GM18499 (cell line): ENCODE data around the gene TUBA4A.
"Not testable (repeated sequence)": the region's sequence is repeated elsewhere in the genome, so short reads cannot be mapped to it uniquely, and the experiment has no call there.

ENCODE experiments used
- ATAC-seq: cut with Tn5 transposase; IDR thresholded peaks from one replicate; pipeline ENCODE4 v1.9.1; 2021; ENCODE audit warnings: moderate number of reproducible peaks; ENCODE audit not compliant: insufficient read depth, unreplicated experiment

The TUBA4A gene

GRCh38 chr2:219287116-219287440 is 33.4 kb upstream of the TUBA4A start:
- not testable (repeated sequence) for ATAC-seq

GRCh38 chr2:219286436-219287115 is 32.9 kb upstream of the TUBA4A start:
- ATAC-seq = no peak

GRCh38 chr2:219285894-219286425 is 32.2 kb upstream of the TUBA4A start:
- ATAC-seq = no peak

- no peak for ATAC-seq
These were observed 31.6 kb upstream of the TUBA4A start for GRCh38 chr2:219285373-219285735.

- ATAC-seq = no peak
These were observed 31.0 kb upstream of the TUBA4A start for GRCh38 chr2:219284501-219285372.

- ATAC-seq = no peak
These were observed 29.3 kb upstream of the TUBA4A start for GRCh38 chr2:219282943-219283581.

- no peak for ATAC-seq
These were observed 28.7 kb upstream of the TUBA4A start for GRCh38 chr2:219282375-219282774.

GRCh38 chr2:219281588-219281987 is 27.9 kb upstream of the TUBA4A start:
- no peak for ATAC-seq

- ATAC-seq = no peak
These were observed 26.9 kb upstream of the TUBA4A start for GRCh38 chr2:219280651-219281050.

- no peak for ATAC-seq
These were observed 26.3 kb upstream of the TUBA4A start for GRCh38 chr2:219279916-219280516.

GRCh38 chr2:219279151-219279915 is 25.6 kb upstream of the TUBA4A start, which contains the start of gene DNAJB2:
Gene DNAJB2, plus strand, starts transcription at chr2:219279366. Its CDS starts 468 bp downstream, at chr2:219279834.
- ATAC-seq = peak; percentile 74

GRCh38 chr2:219278655-219279150 is 25.0 kb upstream of the TUBA4A start:
- no peak for ATAC-seq

- peak; percentile 25 for ATAC-seq
These were observed 24.3 kb upstream of the TUBA4A start for GRCh38 chr2:219277703-219278654.

- ATAC-seq = no peak
These were observed 20.7 kb upstream of the TUBA4A start for GRCh38 chr2:219274361-219274921.

- ATAC-seq = no peak
These were observed 20.2 kb upstream of the TUBA4A start for GRCh38 chr2:219273937-219274336.

GRCh38 chr2:219272995-219273394 is 19.3 kb upstream of the TUBA4A start:
- no peak for ATAC-seq

GRCh38 chr2:219272356-219272755 is 18.6 kb upstream of the TUBA4A start:
- no peak for ATAC-seq

- no peak for ATAC-seq
These were observed 17.3 kb upstream of the TUBA4A start for GRCh38 chr2:219271021-219271420.
